GM18498 (cell line): Measurements from ENCODE around the gene CCDC154.
"Not testable (repeated sequence)": the region's sequence is repeated elsewhere in the genome, so short reads cannot be mapped to it uniquely, and the experiment has no call there.

ENCODE experiments used
- ATAC-seq: cut with Tn5 transposase; IDR thresholded peaks from one replicate; pipeline ENCODE4 v1.9.1; 2021; ENCODE audit warnings: mild to moderate bottlenecking, moderate library complexity; ENCODE audit not compliant: unreplicated experiment

CCDC154 gene

DNA sequence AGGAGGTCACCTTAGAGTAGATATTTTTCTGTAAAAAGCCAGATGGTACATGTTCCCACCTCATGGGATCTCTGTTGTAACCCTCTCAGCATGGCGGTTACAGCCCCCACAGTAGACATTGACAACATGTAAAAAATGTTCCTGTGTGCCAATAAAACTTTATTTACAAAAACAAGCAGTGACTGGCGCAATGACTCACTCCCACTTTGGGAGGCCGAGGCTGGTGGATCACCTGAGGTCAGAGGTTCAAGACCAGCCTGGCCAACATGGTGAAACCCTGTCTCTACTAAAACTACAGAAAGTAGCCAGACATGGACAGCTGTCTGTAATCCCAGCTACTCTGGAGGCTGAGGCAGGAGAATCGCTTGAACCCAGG, 4.7 kb downstream of the CCDC154 start:
- ATAC-seq: not testable (repeated sequence)

GRCh38 chr16:1439058-1439698, 5.2 kb downstream of the CCDC154 start:
- no peak for ATAC-seq

DNA sequence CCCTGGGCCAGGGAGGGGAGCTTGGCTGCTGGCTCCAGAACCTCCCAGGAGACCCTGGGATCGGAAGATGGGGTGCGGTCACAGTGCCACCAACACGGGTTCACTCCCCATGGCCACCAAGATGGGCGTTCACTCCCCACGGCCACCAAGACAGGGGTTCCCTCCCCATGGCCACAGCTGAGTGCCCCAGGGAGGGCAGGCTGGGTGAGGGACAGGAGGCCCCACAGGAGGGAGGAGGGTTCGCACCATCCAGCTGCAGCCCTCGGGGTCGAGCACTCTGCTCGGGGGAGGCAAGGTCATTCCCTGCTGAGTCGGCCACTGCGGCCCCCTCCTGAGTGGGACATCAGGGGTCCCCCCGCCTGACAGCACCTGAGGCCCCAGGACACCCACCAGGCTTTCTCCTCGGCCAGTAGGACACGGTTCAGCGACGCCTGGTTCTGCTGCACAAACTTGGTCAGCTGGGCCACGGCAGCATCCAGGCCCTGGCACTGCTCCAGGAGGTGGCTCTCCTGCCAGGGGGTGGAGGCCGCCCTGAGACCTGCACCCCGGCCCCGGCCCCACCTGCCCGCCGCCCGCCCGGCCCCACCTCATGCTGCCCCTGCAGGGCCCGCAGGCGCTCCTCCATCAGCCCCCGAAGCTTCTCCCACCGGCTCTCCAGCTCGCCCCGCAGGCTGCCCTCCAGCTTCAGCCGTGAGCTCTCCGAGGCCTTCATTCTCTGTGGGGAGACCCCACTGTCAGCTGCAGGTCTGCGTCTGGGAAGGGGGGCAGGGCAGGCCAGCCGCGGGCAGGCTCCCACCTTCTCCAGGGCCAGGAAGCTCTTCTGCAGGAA, 5.9 kb downstream of the CCDC154 start:
- no peak for ATAC-seq

GRCh38 chr16:1437606-1438005, 6.8 kb downstream of the CCDC154 start:
- no peak for ATAC-seq

DNA sequence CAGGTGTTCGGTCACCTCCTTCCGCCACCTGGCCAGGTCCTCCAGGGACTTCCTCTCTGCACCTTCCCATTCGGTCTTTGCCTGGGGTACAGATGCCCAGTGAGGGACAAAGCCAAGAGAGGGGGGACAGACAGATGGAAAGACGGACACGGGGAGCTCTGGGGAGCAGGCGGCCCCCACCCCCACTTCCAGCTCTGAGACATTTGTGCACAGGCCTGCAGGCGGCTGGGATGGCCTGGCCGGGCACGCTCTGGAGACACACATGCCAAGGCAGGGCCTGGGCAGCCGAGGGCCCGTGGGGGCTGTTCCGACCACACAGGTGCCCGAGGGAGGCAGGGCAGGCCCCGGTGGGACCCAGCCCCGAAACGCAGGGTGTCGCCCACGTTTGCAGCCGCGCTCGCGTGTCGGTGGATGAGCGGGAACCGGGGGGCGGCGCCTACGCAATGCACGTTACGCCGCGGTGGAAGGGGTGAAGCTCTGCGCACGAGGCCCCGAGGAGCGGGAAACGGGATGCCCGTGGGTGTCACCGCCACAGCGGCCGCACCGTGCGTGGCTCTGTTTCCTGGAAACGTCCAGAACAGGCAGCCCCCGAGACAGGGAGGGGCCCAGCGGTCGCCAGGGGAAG, 7.5 kb downstream of the CCDC154 start:
- ATAC-seq: no peak

GRCh38 chr16:1435921-1436697, 8.2 kb downstream of the CCDC154 start:
- ATAC-seq: no peak

- ATAC-seq: no peak
Measured at GRCh38 chr16:1434644-1435592, 9.4 kb downstream of the CCDC154 start.

DNA sequence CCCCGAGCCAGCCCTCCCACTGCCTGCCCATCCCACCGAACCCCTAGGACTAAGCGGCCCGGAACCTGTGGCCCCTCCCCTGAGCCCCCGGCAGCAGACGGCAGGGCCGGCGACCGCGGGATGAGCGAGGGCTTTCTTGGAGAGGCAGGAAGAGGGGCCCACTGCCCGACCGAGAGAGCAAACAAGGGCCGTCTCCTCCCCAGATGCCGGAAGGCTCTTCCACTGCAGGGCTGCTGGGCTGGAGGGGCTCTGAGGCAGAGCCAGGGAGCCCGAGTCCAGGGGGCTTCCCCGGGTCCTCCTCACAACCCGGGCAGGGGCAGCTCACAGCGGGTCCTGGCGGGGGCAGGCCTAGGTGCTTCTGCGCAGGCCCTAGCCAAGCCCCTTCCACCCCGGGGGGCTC, 10.6 kb downstream of the CCDC154 start:
- ATAC-seq: no peak

DNA sequence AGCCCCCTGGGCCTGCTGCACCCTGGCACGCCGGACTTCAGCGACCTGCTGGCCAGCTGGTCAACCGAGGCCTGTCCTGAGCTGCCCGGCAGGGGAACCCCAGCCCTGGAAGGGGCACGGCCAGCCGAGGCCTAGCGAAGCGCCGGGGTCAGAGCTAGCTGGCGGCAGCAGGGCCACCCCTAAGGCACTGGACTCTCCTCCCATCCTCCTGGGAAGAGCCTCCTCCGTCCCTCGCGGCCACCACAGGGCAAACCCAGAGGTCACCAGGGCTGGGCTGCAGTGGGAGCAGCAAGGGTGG, 11.1 kb downstream of the CCDC154 start:
- ATAC-seq: no peak

DNA sequence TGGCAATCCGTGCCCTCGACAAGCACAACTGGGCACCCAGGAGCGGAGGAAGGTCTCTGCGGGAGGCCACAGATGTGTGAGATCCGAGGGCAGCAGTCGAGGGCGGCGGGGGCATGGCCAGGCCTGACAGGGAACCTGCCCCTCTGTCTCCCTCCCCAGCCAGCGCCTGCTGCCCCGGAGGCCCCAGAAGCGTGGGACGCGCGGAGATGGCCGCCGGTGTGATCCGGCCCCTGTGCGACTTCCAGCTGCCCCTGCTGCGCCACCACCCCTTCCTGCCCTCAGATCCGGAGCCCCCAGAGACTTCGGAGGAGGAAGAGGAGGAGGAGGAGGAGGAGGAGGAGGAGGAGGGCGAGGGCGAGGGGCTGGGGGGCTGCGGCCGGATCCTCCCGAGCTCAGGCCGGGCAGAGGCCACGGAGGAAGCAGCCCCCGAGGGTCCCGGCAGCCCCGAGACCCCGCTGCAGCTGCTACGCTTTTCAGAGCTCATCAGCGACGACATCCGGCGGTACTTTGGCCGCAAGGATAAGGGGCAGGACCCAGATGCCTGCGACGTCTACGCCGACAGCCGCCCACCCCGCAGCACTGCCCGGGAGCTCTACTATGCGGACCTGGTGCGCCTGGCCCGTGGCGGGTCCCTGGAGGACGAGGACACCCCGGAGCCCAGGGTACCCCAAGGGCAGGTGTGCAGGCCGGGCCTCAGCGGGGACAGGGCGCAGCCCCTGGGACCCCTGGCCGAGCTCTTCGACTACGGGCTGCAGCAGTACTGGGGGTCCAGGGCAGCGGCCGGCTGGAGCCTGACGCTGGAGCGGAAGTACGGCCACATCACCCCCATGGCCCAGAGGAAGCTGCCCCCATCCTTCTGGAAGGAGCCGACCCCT, 11.7 kb downstream of the CCDC154 start:
- ATAC-seq: no peak

DNA sequence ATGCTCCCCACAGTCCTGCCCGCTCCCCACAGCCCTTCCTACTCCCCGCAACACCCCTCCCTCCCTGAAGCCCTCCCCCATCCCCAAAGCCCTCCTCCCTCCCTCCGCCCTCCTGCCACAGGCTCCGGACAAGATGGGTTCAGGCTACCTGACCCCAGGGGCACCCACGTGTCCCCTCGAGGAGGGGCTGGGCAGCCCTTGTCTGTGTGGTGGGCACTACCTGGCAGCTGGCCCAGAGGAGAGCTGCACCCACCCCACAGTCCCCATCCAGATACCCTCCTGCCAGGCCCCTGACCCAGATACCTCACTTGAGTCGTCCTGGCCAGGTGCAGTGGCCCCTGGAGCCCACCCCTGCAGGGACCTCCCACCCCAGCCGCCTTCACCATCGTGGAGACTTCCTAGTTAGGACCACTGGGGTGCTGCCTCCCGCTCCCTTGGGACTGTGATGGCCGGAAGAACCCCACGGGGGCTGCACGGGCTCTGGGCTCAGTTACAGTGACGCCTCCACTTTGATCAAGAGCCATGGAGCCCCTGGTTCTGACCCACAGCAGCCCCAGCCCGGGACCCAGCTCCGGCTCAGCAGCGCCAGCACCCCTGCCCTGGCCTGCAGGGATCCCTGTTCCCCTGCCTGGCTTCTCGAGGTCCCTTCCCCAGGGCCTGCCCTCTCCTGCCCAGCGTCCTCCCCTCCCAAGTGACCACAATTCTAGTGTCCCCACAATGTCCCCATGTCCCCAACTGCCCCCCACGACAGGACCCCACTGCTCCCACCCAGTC, 12.7 kb downstream of the CCDC154 start:
- no peak for ATAC-seq

DNA sequence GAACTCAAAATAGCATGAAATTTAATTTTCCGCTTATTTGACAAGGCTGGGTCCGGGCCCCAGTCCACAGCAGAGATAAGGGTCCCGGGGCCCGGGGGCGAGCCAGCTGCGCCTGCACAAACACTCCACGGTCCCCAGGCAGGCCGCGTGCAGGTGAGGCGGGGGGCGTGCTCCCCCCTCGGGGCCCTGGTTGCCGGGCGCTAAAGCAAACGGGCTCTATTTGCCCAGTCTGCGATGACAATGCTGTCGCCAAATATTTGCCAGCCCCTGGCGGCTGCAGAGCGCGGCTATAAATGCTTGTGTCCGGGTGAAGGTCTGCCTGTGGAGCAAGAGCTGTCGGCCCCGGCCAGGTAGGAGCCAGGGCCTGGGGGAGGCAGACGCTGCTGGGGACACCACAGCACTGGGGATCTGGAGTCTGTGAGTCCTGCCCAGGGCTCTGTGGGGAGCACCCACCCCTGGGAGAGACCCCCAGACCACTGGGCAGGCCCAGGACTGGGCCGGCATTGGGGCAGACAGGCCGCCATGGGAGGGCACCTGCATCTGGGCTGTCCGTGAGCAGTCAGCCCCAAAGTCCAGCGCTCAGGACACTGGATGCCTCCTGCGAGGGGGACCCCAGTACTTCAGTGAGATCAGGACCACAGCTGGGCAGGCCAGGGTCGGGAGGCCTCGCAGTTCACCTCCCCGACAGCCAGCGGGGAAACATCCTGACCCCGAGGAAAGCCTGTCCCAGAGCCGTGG, 13.4 kb downstream of the CCDC154 start, which contains the start of gene PERCC1:
TSS of gene PERCC1 (plus strand) at position 320 of the 738 bp plus-strand sequence. CDS start 1,516 bp downstream, outside the sequence.
- no peak for ATAC-seq

DNA sequence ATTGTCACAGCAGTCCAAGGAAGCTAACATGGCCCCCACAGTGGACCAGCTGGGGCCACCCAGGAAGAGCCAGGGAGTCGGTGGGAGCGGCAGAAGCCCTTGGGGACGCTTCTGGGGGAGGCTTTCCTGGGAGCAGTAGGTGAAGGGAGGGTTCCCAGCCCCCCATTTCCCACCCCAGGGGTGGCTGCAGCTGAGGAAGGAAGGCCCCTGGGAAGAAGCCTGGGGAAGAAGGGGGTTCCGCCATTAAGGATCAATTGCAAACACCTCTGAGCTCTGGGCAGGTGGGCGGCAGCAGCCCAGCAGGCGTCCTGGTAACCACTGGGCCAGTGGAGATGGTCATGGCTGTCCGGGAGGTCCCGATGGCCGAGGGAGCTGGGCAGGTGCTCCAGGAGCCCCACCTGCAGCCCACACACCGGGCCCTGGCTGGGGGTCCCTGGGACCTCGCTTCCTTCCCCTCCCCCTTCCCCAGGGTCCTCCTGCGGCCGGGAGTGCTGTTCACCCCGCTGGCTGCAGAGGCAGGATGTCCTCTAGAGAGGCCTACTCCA, 14.1 kb downstream of the CCDC154 start:
- no peak for ATAC-seq

DNA sequence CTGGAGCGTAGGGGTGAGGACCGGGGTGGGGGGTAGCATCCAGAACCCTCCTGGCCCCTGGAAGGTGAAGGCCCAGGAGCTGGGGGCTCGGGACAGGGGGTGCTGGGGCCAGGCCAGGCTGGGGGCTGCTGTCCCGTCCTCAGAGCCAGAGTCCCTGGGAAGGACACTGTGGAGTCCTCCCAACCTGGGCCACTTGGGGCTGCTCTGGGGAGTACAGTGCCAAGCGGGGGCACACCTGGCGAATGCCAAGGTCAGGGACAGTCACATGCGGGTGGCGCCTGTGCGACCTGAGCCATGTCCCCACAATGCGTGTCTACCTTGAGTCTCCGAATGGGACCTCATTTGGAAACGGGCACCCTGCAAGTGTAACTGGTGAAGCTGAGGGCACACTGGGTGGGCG, 14.7 kb downstream of the CCDC154 start:
- ATAC-seq: no peak

DNA sequence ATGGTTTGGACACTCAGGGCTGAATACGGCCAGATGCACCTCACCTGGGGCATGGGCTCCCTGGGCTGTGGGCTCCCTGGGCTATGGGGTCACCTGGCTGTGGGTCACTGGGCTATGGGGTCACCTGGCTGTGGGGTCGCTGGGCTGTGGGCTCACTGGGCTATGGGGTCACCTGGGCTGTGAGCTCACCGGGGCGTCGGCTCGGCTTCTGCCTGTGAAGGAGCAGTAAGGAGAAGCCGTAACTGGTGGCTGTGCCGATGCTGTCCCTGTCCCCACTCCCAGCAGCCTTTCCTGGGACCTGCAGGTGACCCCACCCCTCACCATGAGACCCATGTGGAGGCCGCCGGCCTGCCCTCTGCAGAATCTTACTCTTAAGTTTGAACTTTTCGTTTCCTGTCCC, 15.3 kb downstream of the CCDC154 start:
- no peak for ATAC-seq

- no peak for ATAC-seq
Measured at GRCh38 chr16:1428511-1428910, 15.8 kb downstream of the CCDC154 start.
